GF-D8 (cell line): ENCODE measurements around the gene FAM162A.
"Not testable (repeated sequence)": the region's sequence is repeated elsewhere in the genome, so short reads cannot be mapped to it uniquely, and the experiment has no call there.

Experiments used
- DNase-seq: peaks from one replicate; lab custom pipeline; 2025; lab: John Stamatoyannopoulos, UW

FAM162A gene, protein sequence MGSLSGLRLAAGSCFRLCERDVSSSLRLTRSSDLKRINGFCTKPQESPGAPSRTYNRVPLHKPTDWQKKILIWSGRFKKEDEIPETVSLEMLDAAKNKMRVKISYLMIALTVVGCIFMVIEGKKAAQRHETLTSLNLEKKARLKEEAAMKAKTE

DNA sequence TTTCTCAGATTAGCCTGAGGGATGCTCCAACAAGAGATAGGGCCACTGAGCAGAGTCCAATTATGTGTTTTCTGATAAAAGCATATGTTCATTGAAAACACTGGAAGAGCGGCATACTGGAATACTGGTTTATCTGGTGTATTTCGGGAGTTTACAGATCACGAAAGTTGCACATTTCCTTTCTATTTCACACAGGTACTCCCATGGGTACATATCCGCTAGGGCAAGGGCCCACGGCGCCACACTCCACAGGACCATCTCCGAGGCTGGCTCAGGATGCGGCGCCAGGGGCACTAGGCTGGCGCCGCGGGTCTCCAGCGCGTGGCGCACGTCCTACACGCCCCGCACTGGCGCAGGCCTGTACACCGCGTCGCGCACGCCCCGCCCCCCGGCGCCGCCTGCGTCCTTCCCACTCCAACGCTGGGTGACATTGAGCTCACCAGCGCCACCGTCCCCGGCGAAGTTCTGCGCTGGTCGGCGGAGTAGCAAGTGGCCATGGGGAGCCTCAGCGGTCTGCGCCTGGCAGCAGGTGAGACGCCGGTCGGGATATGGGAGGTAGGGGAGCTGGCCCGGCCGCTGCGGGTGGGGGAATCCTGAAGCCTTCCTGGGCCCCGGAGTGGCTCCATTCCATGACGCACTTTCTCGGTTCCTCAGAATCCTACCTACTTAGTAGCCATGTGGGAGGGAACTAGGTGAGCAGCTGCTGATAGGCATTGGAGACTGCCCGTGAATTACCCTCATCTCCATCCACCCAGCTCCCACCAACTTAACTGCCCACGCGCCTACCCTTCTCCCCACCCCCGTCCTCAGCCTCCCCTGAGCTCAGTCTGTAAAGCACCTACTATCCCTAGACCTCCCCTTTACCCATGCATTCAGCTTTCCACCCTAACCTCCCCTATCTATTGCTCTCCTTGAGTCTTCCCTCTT is at the start of gene FAM162A:
TSS of gene FAM162A (plus strand) at position 412 of the 927 bp plus-strand sequence. CDS start at position 496, 84 bp downstream.
- DNase-seq = peak; percentile 82

DNA sequence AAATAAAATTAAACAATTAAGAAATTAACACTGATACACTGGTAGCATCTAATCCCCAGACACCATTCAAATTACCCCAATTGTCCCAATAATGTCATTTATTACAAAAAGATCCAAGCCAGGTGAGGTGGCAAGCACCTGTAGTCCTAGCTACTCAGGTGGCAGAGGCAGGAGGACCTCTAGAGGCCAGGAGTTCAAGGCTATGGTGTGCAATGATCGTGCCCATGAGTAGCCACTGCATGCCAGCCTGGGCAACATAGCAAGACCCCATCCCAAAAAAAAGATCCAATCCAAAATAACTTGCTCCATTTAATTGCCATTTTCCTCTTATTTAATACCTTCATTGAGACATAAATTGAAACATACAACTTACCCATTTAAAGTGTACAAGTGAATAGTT is 41.2 kb upstream of the FAM162A start:
- no peak for DNase-seq

DNA sequence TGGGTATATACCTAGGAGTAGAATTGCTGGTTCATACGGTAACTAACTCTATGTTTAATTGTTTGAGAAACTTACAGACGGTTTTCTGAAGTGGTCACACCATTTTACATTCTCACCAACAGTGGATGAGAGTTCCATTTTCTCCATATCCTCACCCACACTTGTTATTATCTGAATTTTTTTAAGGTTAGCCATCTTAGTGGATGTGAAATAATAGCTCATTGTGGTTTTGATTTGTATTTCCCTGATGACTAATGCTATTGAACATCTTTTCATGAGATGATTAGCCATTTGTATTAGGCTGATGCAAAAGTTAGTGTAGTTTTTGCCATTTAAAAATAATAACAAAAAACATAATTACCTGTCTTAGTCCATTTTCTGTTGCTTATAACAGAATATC is 40.3 kb upstream of the FAM162A start:
- no peak for DNase-seq

DNA sequence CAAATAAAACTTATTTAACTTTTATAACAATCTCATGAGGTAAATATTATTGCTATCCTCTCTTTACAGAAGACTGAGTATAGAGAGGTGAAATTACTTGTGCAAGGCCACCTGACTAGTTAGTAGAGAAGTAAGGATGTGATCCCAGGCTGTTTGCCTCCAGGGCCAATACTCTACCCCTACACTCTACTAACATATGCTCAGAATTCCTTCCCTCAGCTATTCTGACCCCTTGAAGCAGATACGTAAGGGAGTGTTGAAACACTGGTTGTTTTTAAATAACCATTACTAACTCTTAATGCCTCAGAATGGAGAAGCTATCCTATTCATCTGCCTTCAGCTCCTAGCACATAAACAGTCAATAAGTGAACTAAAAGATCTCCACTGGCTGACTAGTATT is 34.8 kb upstream of the FAM162A start:
- DNase-seq = no peak

DNA sequence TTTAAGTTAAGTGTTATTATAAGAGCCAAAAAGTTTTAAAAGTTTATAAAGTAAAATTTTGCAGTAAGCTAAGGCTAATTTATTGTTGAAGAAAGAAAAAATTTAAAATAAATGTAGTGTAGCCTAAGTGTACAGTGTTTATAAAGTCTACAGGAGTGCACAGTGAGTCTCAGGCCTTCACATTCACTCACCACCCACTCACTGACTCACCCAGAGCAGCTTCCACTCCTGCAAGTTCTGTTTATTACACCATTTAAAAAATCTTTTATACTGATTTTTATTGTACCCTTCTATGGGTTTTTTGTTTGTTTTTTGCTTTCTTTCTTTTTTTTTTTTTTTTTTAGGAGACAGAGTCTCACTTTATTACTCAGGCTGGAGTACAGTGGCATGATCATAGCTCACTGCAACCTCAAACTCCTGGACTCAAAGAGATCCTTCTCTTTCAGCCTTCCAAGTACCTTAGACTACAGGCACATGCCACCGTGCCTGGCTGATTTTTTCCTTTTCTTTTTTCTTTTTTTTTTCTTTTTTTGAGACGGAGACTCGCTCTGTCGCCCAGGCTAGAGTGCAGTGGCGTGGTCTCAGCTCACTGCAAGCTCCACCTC is 33.1 kb upstream of the FAM162A start:
- DNase-seq = no peak

DNA sequence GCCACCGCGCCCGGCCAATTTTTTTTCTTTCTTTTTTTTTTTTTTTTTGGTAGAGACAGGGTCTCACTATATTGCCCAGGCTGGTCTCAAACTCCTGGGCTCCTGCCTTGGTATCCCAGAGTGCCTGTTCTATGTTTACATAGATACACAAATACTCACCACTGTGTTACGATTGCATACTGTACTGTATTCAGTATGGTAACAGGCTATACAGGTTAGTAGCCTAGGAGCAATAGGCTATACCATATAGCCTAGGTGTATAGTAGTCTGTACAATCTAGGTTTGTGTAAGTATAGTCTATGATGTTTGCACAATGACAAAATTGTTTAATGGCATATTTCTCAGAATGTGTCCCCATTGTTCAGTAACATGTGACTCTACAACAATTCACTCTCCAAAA is 32.4 kb upstream of the FAM162A start:
- no peak for DNase-seq

DNA sequence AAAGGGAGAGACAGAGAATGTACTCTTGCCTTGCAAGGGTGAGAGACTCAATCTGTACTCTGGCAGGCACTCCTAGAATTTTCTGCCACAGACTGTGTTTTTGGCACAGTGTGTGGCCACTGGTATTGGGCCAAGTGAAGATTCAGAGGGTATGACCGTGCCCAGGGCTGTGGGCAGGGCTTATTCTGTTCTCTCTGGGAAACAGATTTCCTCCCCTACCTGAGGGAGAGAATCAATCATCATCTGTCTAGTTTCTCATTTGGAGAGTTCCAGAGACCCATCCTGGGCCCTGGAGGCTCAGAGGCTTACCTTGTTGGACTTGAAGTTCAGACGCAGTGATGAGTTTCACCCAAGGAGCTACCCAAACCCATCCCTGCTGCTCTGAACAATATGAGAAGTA is 30.8 kb upstream of the FAM162A start:
- no peak for DNase-seq

DNA sequence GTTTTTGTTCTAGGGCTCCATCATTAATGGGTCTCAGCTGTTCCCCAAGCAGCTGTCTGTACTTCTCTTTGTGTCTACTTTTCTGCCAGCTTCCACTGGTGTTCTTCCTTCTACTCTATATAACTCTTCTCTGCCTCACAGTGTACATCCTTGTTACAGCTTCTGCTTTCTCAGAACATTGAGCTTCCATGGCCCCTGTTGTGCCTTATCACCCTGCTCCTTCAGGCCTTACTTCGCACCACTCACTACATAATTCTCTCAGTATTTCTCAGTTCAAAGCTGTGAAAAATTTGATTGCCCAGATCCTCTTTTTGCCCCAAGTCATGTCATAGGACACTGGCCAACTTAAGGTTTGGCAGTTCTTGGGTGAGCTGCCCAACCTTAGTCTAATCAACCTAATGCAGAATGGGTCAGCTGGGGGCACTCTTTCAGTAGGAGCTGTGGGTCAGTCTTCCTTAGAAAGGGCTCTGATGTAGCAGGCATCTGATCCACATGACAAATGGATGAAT is 30.0 kb upstream of the FAM162A start:
- peak; percentile 51 for DNase-seq

DNA sequence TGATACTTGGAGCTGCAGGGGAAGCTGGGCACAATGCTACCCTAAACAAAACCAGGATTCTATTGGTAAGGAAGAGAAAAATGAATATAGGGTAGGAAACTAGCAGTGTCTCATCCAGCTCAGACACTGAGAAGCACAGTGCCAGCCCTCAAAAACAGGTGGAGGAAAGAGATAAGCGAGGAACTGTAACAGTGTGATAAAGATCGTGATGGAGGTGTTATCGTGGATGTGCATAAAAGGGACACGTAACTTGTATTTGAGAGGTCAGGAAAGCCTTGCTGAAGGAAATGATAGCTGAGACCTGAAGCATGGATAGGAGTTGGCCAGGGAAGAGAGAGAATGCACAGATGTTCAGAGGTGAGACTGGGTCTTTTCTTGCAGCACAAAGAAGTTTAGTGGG is 28.4 kb upstream of the FAM162A start:
- DNase-seq = peak; percentile 67

DNA sequence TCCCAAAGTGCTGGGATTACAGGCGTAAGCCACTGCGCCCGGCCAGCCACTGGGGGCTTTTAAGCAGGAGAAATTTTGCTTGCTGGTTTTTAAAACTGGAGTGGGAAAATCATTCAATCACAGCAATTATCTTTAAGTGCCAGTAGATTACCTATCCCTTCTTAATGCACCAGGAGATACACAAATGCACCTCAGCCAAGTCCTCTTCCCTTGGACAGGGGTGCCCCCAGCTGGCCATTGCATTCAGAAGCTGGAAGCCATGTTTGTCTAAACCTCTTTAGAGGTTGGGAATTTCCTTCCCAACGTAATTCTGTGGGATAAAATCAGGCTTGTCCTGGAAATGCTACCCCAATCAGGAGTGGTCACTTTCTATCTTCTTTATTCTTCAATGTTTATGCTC is 27.6 kb upstream of the FAM162A start:
- no peak for DNase-seq

DNA sequence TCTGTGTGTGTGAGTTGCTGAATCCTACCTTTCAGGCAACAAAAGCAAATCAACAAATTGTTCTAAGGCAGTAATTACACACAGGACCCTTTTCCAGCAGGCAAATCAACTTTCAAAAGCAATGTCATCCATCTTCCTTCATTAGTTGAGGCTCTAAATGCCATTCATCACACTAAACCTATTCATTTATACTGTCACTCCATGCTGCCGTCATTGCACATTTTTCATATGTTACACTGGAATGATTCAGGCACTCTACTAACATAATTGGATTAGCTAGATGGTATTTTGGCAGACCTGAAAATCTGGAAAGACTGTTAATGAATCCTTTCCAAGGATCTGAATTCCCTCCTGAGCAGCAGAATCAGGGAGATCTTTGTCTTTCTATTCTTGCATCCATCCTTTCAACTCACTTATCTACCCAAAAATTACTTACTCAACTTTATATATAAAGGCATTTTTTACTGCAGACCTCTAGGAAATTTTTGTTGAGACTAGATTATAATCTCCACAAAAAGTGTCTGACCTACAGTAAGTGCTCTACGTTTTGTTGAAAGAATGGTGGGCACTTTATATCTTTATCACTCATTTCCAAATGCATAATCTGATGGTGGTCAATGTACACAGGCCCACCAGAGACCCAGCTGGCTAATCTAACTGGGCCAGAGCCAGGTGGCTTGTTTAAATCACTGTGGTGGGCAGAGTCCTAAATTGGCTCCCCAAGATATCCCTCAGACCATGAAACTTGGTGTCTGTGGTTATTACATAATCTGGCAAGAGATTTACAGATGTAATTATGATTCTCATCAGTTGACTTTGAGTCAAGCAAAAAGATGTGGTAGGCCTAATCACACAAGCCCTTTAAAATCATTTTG is 25.9 kb upstream of the FAM162A start:
- peak; percentile 36 for DNase-seq

DNA sequence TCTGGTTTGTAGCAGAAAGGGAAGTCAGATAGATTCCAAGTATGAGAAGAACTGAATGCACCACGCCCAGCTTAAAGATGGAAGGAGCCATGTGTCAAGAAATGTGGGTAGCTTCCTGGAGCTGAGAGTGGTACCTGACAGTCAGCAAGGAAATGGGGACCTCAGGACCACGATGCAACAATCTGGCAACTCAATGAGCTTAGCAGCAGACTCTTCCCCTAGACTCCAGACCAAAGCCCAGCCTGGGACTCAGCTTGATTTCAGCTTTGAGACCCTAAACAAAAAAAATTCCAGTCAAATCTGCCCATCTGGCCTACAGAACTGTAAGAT is 25.3 kb upstream of the FAM162A start:
- no peak for DNase-seq

DNA sequence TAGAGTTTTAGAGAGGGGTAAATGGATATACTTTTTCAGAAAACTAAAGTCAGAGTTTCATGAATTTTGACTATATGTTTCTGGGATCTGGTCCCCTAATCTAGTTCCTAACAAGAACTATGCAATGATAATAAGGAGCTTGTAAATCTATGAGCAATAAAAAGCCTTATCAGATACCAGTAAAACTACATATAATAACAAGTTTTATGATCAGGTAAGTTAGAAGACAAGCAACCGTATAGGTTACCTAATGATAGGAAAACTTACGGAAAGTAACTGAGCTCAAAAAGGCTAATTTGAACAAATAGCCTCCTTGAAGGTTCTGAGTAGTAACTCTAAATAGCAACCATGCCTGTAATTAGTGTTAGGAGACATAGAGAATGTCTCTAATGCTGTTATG is 22.0 kb upstream of the FAM162A start:
- DNase-seq = no peak

DNA sequence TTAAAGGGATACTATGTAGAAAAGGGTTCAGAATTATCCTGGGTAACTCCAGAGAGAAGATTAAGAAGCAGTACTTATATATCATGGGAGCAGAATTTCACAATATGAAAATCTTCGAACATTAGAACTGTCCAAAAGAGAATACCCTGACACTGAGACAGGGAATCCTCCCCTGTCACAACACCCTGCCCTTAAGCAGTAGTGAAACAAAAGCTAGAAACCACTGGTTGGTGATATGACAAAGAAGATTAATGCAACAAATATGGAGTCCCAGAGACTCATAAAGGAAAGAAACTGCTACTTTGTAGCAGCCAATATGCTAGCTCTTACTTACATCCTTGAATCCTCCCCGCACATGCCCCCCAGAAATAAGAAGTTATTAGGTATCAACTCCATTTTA is 19.5 kb upstream of the FAM162A start:
- no peak for DNase-seq

DNA sequence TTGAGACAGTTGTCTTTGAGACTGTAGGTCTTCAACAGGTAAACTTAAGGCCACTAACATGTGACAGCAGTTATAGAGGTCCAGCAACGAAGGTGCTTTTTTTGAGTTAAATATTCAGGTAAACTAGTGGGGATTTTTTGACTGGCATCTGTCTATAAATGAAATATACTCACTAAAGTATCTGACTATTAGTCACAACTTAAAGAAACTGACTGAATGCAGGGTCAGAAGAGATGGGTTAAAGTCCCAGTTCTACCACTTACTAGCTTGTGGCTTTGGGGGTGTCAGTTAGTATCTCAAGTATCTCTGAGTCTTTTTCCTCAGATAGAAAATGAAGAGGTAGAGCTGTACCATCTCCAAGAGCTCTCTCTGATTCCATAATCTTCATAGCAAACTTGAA is 18.9 kb upstream of the FAM162A start:
- DNase-seq = no peak

DNA sequence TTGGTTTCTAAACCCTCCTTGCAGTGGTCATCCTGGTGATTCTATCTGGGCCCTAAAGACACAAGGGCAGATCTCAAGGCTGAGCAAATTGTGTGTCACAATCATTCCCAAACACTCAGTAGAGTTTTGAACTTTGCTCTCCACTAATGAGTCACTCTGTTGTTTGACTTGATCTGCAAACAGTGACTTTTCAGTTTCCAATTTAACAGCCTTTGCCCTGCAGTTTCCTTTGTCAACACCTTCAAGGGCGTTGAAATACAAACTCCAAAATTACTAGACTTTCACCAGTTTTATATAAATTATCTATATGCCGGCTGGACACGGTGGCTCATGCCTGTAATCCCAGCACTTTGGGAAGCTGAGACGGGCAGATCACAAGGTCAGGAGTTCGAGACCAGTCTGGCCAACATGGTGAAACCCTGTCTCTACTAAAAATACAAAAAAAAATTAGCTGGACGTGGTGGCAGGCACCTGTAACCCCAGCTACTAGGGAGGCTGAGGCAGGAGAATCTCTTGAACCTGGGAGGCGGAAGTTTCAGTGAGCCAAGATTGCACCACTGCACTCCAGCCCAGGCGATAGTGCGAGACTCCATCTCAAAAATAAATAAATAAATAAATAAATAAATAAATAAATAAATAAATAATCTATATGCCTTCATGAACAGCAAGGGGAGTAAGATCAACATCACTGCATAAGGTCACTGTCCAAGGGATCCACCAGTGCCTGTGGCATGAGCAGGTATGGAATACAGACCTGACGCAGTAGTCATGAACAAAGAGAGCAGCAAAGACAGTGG is 18.2 kb upstream of the FAM162A start:
- not testable (repeated sequence) for DNase-seq

DNA sequence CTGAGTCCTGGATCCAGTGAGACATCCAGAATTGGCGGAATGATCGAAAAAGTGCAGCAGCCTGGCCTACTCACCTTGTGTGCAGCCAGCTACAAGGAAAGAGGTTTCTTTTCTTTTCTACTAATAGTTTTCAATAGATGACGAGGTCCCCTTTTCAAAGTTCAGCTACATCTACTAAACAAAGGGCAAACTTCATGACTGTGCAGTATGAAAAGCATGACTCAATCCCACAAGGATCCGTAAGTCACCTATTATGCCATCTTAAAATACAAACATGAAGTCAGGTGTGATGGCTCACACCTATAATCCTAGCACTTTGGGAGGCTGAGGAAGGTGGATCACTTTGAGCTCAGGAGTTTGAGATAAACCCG is 17.6 kb upstream of the FAM162A start:
- no peak for DNase-seq

DNA sequence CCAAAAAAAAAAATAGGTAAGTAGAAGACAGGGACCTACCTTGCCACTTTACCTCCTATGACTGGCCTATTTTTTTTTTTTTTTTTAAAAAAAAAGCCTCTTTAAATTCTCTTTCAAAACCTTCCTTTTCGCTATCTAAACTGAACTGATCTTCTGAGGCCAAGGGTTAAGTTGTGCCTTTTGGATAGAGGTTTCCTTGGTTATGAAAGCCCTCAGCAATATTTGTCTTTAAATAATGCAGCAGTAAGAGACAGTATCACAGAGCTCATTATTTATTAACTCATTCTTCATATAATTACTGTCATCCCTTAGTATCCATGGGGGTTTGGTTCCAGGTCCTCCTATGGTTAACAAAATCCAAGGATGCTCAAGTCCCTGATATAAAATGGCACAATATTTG is 9.9 kb upstream of the FAM162A start:
- no peak for DNase-seq

DNA sequence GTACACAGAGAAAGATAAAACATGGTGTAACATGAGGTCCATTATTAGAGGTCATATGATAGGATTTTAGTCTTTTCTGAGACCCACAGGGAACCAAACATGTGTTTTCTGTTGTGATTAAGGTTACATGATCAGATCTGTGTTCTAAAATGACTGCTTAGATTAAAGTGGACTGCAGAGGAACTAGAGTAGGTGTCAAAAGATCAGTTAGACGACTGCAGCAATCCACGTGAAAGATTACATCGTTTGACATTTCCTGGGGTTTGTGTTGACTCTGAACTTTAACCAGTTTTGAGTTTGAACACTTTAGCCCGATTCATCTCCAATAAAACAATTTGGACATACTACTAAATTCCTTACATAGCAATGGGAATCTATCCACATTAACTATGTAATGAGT is 6.0 kb upstream of the FAM162A start:
- DNase-seq = no peak

DNA sequence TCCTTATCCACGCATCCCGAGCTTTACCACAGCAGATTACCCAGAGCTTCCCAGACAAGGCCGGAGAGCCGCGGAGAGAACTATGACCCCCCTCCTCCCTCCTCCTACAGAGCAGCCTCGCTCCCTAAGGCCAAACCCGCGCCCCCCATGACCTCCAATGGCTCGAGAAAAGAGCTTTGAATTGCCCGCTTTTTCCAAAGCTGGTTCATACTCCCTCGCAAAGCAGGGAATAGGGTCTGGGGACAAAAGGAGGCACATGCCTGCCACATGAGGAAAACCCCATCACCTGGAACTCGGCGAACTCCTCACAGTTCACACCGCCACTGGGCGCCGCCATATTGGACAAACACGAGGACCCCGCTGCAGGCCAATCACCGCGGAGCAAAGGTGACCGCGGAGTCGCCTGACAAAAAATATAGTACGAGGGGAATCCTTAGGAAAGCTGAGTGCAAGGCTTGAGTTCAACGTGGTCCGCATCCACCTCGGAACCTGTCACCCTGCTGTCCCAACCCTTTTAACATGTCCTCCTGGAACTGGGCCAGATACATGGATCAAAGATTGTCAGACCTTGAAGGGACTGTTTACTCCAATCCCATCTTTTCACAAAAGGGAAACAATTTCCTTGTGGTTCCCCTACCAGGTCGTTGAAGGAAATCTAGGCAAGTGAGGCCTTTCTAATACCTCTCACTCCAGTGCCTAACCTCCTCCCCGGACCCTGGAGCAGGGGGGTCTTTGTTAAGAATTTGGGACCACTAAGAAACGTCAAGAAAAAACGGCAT is 905 bp upstream of the FAM162A start, which contains the start of gene MIX23:
TSS of gene MIX23 (minus strand) at position 344 of the 779 bp plus-strand sequence. CDS start at position 337, 7 bp downstream.
- peak; percentile 81 for DNase-seq
